Liver (tissue), 9 donors: Measurements from ENCODE around the gene CAPZB. TPM values are rescaled to one million over a fixed set of nuclear protein-coding genes. Genes with fewer than 3 reads are reported as not detected.

Experiments
- DNase-seq: peaks from one replicate; pipeline ENCODE4 v3.0.0-alpha.2; 2017; ENCODE audit warnings: low spot score
- H3K27ac ChIP-seq, 2 donors: one replicate each; pipeline ENCODE4 v1.7.0; 2013; ENCODE audit warnings: inconsistent platforms in 2 of 2, low read length in 2 of 2, control low read depth in 1 of 2, low read depth in 1 of 2, mild to moderate bottlenecking in 1 of 2
- H3K27me3 ChIP-seq, 4 donors: one replicate each; pipeline versions ENCODE4 v1.6.1 to v1.7.0; 2013; ENCODE audit warnings: low read length in 3 of 4, inconsistent platforms in 1 of 4, mild to moderate bottlenecking in 1 of 4, moderate library complexity in 1 of 4; ENCODE audit not compliant: control insufficient read depth in 4 of 4, insufficient read depth in 4 of 4
- H3K36me3 ChIP-seq, 4 donors: one replicate each; pipeline versions ENCODE4 v1.6.1 to v1.7.0; 2013; ENCODE audit warnings: low read length in 3 of 4, mild to moderate bottlenecking in 3 of 4, low read depth in 1 of 4, moderate library complexity in 1 of 4; ENCODE audit not compliant: control insufficient read depth in 4 of 4, insufficient read depth in 3 of 4
- H3K4me1 ChIP-seq, 4 donors: one replicate each; pipeline versions ENCODE4 v1.6.1 to v1.7.0; 2013; ENCODE audit warnings: low read length in 3 of 4, mild to moderate bottlenecking in 3 of 4, moderate library complexity in 1 of 4; ENCODE audit not compliant: control insufficient read depth in 4 of 4, insufficient read depth in 4 of 4
- H3K4me3 ChIP-seq, 3 donors: one replicate each; pipeline versions ENCODE4 v1.6.1 to v1.7.0; 2013; ENCODE audit warnings: low read length in 3 of 3, control low read depth in 1 of 3, low read depth in 1 of 3, mild to moderate bottlenecking in 1 of 3
- H3K9ac ChIP-seq, 2 donors: one replicate each; pipeline ENCODE4 v1.7.0; 2013; ENCODE audit warnings: low read length in 2 of 2, mild to moderate bottlenecking in 2 of 2, moderate library complexity in 2 of 2, control low read depth in 1 of 2, low read depth in 1 of 2
- H3K9me3 ChIP-seq, 4 donors: one replicate each; pipeline versions ENCODE4 v1.6.1 to v1.7.0; 2013; ENCODE audit warnings: low read length in 3 of 4; ENCODE audit not compliant: control insufficient read depth in 4 of 4
- ATF3 ChIP-seq: IDR thresholded peaks from 2 replicates; pipeline ENCODE4 v1.6.1; 2016; ENCODE audit warnings: antibody characterized with exemption
- CTCF ChIP-seq: fragments of 150-350 bp; IDR thresholded peaks from 2 replicates; pipeline ENCODE4 v1.5.1; 2017; ENCODE audit warnings: improper control_type of control experiment, low read depth, low read length; ENCODE audit not compliant: missing input control
- EGR1 ChIP-seq, 2 donors: IDR thresholded peaks; 2 replicates each; pipeline ENCODE4 v1.6.1; 2016 to 2018; ENCODE audit warnings: antibody characterized with exemption in 2 of 2, low read depth in 2 of 2
- FOXA1 ChIP-seq: IDR thresholded peaks from 2 replicates; pipeline ENCODE4 v1.6.1; 2016; ENCODE audit warnings: antibody characterized with exemption
- FOXA2 ChIP-seq: IDR thresholded peaks from 2 replicates; pipeline ENCODE4 v1.6.1; 2016; ENCODE audit warnings: antibody characterized with exemption
- GABPA ChIP-seq, 2 donors: IDR thresholded peaks in 1 of 2; conservative IDR thresholded peaks in 1 of 2; 2 replicates each; pipeline ENCODE4 v1.6.1; 2016; ENCODE audit warnings: antibody characterized with exemption in 2 of 2, mild to moderate bottlenecking in 1 of 2, moderate library complexity in 1 of 2
- HNF4A ChIP-seq, 2 donors: conservative IDR thresholded peaks; 2 replicates each; pipeline ENCODE4 v1.6.1; 2016; ENCODE audit warnings: antibody characterized with exemption in 2 of 2, mild to moderate bottlenecking in 2 of 2
- HNF4G ChIP-seq: IDR thresholded peaks from 2 replicates; pipeline ENCODE4 v1.6.1; 2016; ENCODE audit warnings: antibody characterized with exemption
- JUND ChIP-seq, 2 donors: IDR thresholded peaks; 2 replicates each; pipeline ENCODE4 v1.6.1; 2016; ENCODE audit warnings: antibody characterized with exemption in 2 of 2
- MAX ChIP-seq: IDR thresholded peaks from 2 replicates; pipeline ENCODE4 v1.6.1; 2016; ENCODE audit warnings: antibody characterized with exemption
- NR2F2 ChIP-seq: IDR thresholded peaks from 2 replicates; pipeline ENCODE4 v1.6.1; 2016; ENCODE audit warnings: antibody characterized with exemption
- RAD21 ChIP-seq, 2 donors: IDR thresholded peaks; 2 replicates each; pipeline ENCODE4 v1.6.1; 2016; ENCODE audit warnings: antibody characterized with exemption in 2 of 2, mild to moderate bottlenecking in 2 of 2
- RXRA ChIP-seq, 2 donors: IDR thresholded peaks; 2 replicates each; pipeline ENCODE4 v1.6.1; 2017 to 2018; ENCODE audit warnings: antibody characterized with exemption in 2 of 2, mild to moderate bottlenecking in 1 of 2
- SP1 ChIP-seq: IDR thresholded peaks from 2 replicates; pipeline ENCODE4 v1.6.1; 2018; ENCODE audit warnings: antibody characterized with exemption, mild to moderate bottlenecking
- TAF1 ChIP-seq: conservative IDR thresholded peaks from 2 replicates; pipeline ENCODE4 v1.6.1; 2016; ENCODE audit warnings: antibody characterized with exemption, mild to moderate bottlenecking
- YY1 ChIP-seq: IDR thresholded peaks from 2 replicates; pipeline ENCODE4 v1.6.1; 2016; ENCODE audit warnings: antibody characterized with exemption, mild to moderate bottlenecking
- WGBS: extraction: QIAGEN DNeasy Blood & Tissue Kit; methylation state at CpG from one replicate; pipeline ENCODE4 v1.1.7; 2013; 5-methylcytosine and 5-hydroxymethylcytosine counted together
- polyA plus RNA-seq, 2 donors: library from polyadenylated mRNA; stranded (reverse) in 1 of 2; unstranded in 1 of 2; fragments of 200-250 nt in 1 of 2; fragments of >200 nt in 1 of 2; fragmentation: Nextera tagmentation in 1 of 2; extraction: Ambion mirVana in 1 of 2; gene quantifications; one replicate each; pipeline versions ENCODE4 v1.2.1 to v1.2.3, GENCODE V29; 2013 to 2015
- total RNA-seq, 2 donors: library from RNA; depleted of rRNA; stranded (reverse); fragments of >200 nt; gene quantifications; one replicate each; pipeline ENCODE4 v1.2.3, GENCODE V29; 2014
- TF ChIP-seq, protein P1 (sequence below): IDR thresholded peaks from 2 replicates; pipeline ENCODE4 v1.6.1; 2016; ENCODE audit warnings: antibody characterized with exemption
- donor health status: healthy.
- donor health status: healthy.
- donor health status: healthy.
- donor health status: healthy.
- donor health status: healthy.

The CAPZB gene
- total and polyA plus RNA-seq, 4 donors, result 38.3 to 98.9 (median 51.1) TPM

DNA sequence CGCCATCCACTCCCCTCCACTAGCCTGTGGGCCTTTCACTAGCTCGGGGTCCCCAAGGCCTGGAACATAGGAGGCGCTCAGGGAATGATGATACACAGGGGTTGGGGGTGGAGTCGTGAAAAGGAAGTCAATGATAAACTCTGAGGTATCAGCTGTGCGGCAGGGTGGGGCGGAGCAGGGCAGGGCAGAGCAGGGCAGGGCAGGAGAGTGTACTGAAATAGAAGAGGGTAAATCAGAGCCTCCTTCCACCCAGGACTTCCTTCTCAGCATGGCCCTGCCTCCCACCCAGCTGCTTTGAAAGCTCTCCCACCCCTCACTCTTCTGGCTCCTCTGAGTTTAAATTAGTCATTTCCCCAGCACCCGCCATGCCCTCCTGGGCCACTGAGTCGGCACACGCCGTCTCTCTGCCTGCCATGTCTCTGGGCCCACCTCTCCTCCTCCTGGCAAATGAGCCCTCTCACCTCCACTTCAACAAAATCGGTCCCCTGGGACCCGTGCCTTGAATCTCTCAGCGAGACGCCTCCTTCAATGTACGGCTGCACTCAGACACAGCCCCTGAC is 16.9 kb downstream of the CAPZB start:
- Histone ChIP-seq H3K4me1 (peaks cover 13 to 41% (median 31%) of the 10 kb centered on the region in 4 donors), H3K36me3 (no peaks in the 10 kb centered on the region), H3K4me3 (no peak overlapping the region), H3K9me3 (no peaks in the 10 kb centered on the region), H3K27me3 (no peaks in the 10 kb centered on the region), H3K9ac (no peak overlapping the region), H3K27ac (peak overlapping the region; percentile 59 to 65)
- 69% methylated on average over 15 of the region's 15 CpGs for WGBS
- no peak for TF ChIP-seq HNF4A (conservative IDR thresholded peaks at IDR 0.05)
- no peak for TF ChIP-seq CTCF
- no peak for TF ChIP-seq RXRA (IDR thresholded peaks at IDR 0.05)
- no peak for TF ChIP-seq JUND (IDR thresholded peaks at IDR 0.05)
- TF ChIP-seq YY1, result no peak
- no peak for TF ChIP-seq GABPA (IDR thresholded peaks at IDR 0.05 in 1 of 2, conservative IDR thresholded peaks at IDR 0.05 in 1 of 2)
- TF ChIP-seq NR2F2, result no peak
- TF ChIP-seq, protein P1, sequence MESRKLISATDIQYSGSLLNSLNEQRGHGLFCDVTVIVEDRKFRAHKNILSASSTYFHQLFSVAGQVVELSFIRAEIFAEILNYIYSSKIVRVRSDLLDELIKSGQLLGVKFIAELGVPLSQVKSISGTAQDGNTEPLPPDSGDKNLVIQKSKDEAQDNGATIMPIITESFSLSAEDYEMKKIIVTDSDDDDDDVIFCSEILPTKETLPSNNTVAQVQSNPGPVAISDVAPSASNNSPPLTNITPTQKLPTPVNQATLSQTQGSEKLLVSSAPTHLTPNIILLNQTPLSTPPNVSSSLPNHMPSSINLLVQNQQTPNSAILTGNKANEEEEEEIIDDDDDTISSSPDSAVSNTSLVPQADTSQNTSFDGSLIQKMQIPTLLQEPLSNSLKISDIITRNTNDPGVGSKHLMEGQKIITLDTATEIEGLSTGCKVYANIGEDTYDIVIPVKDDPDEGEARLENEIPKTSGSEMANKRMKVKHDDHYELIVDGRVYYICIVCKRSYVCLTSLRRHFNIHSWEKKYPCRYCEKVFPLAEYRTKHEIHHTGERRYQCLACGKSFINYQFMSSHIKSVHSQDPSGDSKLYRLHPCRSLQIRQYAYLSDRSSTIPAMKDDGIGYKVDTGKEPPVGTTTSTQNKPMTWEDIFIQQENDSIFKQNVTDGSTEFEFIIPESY, result no peak
- no peak for TF ChIP-seq TAF1
- no peak for TF ChIP-seq ATF3
- no peak for TF ChIP-seq HNF4G
- TF ChIP-seq SP1, result no peak
- TF ChIP-seq MAX, result no peak
- DNase-seq, result peak; percentile 46

DNA sequence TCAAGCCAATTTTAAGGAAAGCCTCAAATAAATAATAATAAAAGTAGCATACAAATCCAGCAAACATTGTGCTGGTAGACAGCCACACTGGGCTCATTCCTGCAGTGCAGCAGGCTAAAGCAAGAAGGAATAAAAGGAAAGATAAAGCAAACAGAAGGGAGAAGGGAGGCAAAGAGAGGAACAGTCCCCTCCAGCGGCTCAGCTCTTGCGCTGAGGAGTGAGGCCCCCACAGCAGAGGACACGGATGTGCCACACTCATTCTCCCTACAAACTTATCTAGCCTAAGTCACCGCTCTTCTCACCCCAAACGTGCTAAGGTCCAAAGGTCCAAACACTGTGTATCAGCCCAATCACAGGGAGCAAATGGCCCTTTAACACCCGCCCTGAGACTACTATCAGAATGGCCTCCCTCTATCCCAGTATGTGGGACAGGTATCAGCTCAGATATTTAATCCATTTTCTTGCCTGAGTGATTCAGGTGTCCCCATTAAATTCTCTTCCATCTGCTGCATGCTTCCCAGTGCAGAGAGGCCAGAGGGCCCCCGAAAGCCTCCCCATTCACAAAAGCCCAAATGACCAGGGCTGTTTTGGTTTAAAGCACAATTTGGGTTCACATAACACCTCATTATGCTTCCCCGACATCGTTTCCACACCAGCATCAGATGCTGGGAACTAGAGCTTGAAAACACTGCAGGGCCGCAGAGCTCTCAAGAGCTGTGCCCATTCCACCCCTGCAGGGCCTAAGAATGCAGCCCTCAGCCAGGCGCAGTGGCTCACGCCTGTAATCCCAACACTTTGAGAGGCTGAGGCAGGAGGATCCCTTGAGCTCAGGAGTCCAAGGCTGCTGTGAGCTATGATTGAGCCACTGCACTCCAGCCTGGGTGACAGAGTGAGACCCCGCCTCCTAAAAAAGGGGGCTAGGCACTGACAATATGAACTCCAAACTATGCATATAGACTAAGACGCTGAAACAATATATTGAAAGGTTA is 17.8 kb downstream of the CAPZB start:
- 77% methylated on average over 14 of the region's 14 CpGs for WGBS
- peak overlapping the region in 1 of 2 donors; percentile 5 for H3K27ac ChIP-seq
- H3K9me3 ChIP-seq, result no peaks in the 10 kb centered on the region
- no peak overlapping the region for H3K9ac ChIP-seq
- DNase-seq, result no peak
- no peak overlapping the region for H3K4me3 ChIP-seq
- no peaks in the 10 kb centered on the region for H3K36me3 ChIP-seq
- H3K4me1 ChIP-seq, result peaks cover 13 to 47% (median 31%) of the 10 kb centered on the region in 4 donors
- no peaks in the 10 kb centered on the region for H3K27me3 ChIP-seq
- TF ChIP-seq HNF4G, result peak; percentile 28
- no peak for TF ChIP-seq CTCF
- TF ChIP-seq HNF4A (conservative IDR thresholded peaks at IDR 0.05), result peak; percentile 77 to 85
- TF ChIP-seq YY1, result peak; percentile 17
- TF ChIP-seq, protein P1, result no peak
- TF ChIP-seq ATF3, result no peak
- TF ChIP-seq SP1, result peak; percentile 39
- no peak for TF ChIP-seq FOXA2
- TF ChIP-seq RAD21 (IDR thresholded peaks at IDR 0.05), result peak in 1 of 2 donors; percentile 6
- TF ChIP-seq NR2F2, result no peak
- TF ChIP-seq FOXA1, result no peak
- TF ChIP-seq GABPA (IDR thresholded peaks at IDR 0.05 in 1 of 2, conservative IDR thresholded peaks at IDR 0.05 in 1 of 2), result no peak
- no peak for TF ChIP-seq TAF1
- no peak for TF ChIP-seq MAX
- no peak for TF ChIP-seq EGR1 (IDR thresholded peaks at IDR 0.05; ENCODE audit: low read depth in 2 of 2)
- no peak for TF ChIP-seq RXRA (IDR thresholded peaks at IDR 0.05)
